K562 (cell line): ENCODE results near the gene FANCI. TPM values are rescaled to one million over a fixed set of nuclear protein-coding genes. Genes with fewer than 3 reads are reported as not detected.

ENCODE experiments used
- E2F3 ChIP-seq: fragments of 250-450 bp; sonication (Bioruptor Pico); IDR thresholded peaks from 2 replicates; pipeline ENCODE4 v1.4.0; 2020; ENCODE audit warnings: mild to moderate bottlenecking
- ESRRA ChIP-seq: fragments of 450-650 bp; IDR thresholded peaks from 2 replicates; pipeline ENCODE4 v1.6.1; 2014; ENCODE audit warnings: low read depth, mild to moderate bottlenecking, moderate library complexity, borderline replicate concordance
- GABPB1 ChIP-seq: sonication (generic); formaldehyde crosslinking; IDR thresholded peaks from 2 replicates; pipeline ENCODE4 v1.8.0; 2022; ENCODE audit warnings: mild to moderate bottlenecking, missing genetic modification reagents
- HMG20B ChIP-seq: fragments of 250-450 bp; sonication (Bioruptor Pico); IDR thresholded peaks from 2 replicates; pipeline ENCODE4 v1.5.0; 2021; ENCODE audit warnings: mild to moderate bottlenecking
- MED1 ChIP-seq: sonication (generic); formaldehyde crosslinking; IDR thresholded peaks from 2 replicates; pipeline ENCODE4 v1.8.1; 2023; ENCODE audit warnings: missing genetic modification reagents, borderline replicate concordance
- POLR2H ChIP-seq: IDR thresholded peaks from 2 replicates; pipeline ENCODE4 v1.6.1; 2016; ENCODE audit warnings: missing genetic modification characterization, low read depth, mild to moderate bottlenecking, control low read depth, missing compliant biosample characterization, moderate library complexity
- PTBP1 ChIP-seq: fragments of 200-400 bp; formaldehyde crosslinking; IDR thresholded peaks from 2 replicates; pipeline ENCODE4 v1.6.1; 2017; ENCODE audit warnings: low read depth, low read length
- RBM15 ChIP-seq: fragments of 200-400 bp; formaldehyde crosslinking; IDR thresholded peaks from 2 replicates; pipeline ENCODE4 v1.6.1; 2018; ENCODE audit warnings: mild to moderate bottlenecking, low read length, moderate library complexity; ENCODE audit not compliant: insufficient read depth
- SFPQ ChIP-seq: fragments of 200-400 bp; formaldehyde crosslinking; IDR thresholded peaks from 2 replicates; pipeline ENCODE4 v1.6.1; 2017; ENCODE audit warnings: mild to moderate bottlenecking, low read depth, low read length, moderate library complexity
- THAP7 ChIP-seq: fragments of 250-450 bp; sonication (Bioruptor Pico); IDR thresholded peaks from 2 replicates; pipeline ENCODE4 v1.5.0; 2021
- THRAP3 ChIP-seq: fragments of 450-650 bp; IDR thresholded peaks from 2 replicates; pipeline ENCODE4 v1.6.1; 2016; ENCODE audit warnings: mild to moderate bottlenecking, inconsistent platforms, borderline replicate concordance
- ZNF511 ChIP-seq: sonication (generic); formaldehyde crosslinking; IDR thresholded peaks from 2 replicates; pipeline ENCODE4 v1.8.0; 2022; ENCODE audit warnings: mild to moderate bottlenecking, missing genetic modification reagents
- polyA plus RNA-seq, 8 experiments: library from polyadenylated mRNA; depleted of rRNA in 4 of 8; stranded (reverse) in 5 of 8; unstranded in 3 of 8; fragments of >200 nt; fragmentation: Nextera tagmentation in 2 of 8; fragmentation: Illumina TruSeq in 1 of 8; extraction: Ambion mirVana in 2 of 8; extraction: Trizol in 1 of 8; gene quantifications; 2 replicates each; pipeline versions ENCODE4 v1.2.1 to v1.2.3, GENCODE V29; 2011 to 2014; ENCODE audit warnings: inconsistent platforms in 1 of 8, missing spikeins in 1 of 8
- total RNA-seq, 7 experiments: library from RNA; depleted of rRNA in 6 of 7; stranded (reverse); fragments of >200 nt in 6 of 7; fragmentation: Illumina TruSeq in 2 of 7; extraction: Trizol in 2 of 7; gene quantifications; 2 replicates each; pipeline versions ENCODE4 v1.2.1 to v1.2.3, GENCODE V29; 2011 to 2021; ENCODE audit warnings: low replicate concordance in 1 of 7
- TF ChIP-seq, protein P1 (sequence below): fragments of 450-650 bp; IDR thresholded peaks from 2 replicates; pipeline ENCODE4 v1.6.1; 2016; ENCODE audit warnings: borderline replicate concordance
- TF ChIP-seq, protein P2 (sequence below): sonication (generic); formaldehyde crosslinking; IDR thresholded peaks from 2 replicates; pipeline ENCODE4 v1.8.0; 2022; ENCODE audit warnings: mild to moderate bottlenecking, missing genetic modification reagents

FANCI gene
- total and polyA plus RNA-seq, 9 of the 15 experiments (the other 6 are each of a cell fraction or from before 2014, with no cell fraction given): 72.1 to 165 (median 131) TPM

DNA sequence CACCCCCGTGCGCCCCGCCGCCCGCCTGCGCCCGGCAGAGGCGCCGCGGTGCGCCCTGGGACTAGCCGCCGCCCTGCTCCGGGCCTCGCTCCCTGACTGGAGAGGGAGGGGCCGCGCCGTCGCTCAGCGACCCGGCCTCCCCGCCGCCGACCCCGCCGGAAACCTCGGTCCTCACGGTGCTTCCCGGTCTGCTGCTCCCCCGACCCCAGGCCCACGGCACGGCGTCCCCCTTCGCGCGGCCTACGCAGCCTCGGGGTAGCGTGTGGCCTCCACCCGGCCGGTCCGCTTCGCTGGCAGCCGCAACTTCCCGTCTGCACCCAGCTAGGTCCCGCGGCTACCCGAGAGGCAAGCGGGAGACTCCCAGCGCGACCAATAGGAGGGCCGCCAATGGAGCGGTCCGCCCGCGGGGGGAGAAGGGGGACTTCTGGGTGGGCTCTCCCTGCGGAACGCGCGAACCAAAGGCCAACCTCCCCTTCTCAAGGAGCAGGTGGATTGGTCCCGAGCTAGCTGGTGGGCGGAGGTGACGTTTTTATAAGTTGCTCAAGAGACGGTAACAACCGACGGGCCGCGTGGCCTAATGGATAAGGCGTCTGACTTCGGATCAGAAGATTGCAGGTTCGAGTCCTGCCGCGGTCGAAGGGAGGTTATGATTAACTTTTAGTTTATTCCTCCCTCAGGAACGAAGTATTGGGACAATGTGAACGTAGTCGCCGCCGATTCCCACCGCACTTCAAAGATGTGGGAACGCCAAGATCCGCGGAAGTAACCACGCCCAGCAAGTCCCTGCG is 90.9 kb downstream of the FANCI start, which contains the start of gene POLG (continued):
- TF ChIP-seq ZNF511: peak; percentile 39; the same call in 1 of the 2 replicates
- TF ChIP-seq THAP7: 0 out of 2 replicates have a peak, but pooled peaks have one; percentile 50
- no peak for TF ChIP-seq PTBP1
- TF ChIP-seq MED1 (CRISPR knock-in tag): no peak
- TF ChIP-seq ESRRA: peak; percentile 69; the same call in 1 of the 2 replicates
- TF ChIP-seq, protein P1, sequence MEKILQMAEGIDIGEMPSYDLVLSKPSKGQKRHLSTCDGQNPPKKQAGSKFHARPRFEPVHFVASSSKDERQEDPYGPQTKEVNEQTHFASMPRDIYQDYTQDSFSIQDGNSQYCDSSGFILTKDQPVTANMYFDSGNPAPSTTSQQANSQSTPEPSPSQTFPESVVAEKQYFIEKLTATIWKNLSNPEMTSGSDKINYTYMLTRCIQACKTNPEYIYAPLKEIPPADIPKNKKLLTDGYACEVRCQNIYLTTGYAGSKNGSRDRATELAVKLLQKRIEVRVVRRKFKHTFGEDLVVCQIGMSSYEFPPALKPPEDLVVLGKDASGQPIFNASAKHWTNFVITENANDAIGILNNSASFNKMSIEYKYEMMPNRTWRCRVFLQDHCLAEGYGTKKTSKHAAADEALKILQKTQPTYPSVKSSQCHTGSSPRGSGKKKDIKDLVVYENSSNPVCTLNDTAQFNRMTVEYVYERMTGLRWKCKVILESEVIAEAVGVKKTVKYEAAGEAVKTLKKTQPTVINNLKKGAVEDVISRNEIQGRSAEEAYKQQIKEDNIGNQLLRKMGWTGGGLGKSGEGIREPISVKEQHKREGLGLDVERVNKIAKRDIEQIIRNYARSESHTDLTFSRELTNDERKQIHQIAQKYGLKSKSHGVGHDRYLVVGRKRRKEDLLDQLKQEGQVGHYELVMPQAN: 0 out of 2 replicates have a peak, but pooled peaks have one; percentile 1
- peak; percentile 44 for TF ChIP-seq E2F3
- no peak for TF ChIP-seq HMG20B (CRISPR knock-in tag)
- TF ChIP-seq SFPQ: no peak
- TF ChIP-seq POLR2H (tag): peak; percentile 100
- no peak for TF ChIP-seq THRAP3
- TF ChIP-seq RBM15: no peak
- TF ChIP-seq GABPB1 (CRISPR knock-in tag): peak; percentile 83
- TF ChIP-seq, protein P2, sequence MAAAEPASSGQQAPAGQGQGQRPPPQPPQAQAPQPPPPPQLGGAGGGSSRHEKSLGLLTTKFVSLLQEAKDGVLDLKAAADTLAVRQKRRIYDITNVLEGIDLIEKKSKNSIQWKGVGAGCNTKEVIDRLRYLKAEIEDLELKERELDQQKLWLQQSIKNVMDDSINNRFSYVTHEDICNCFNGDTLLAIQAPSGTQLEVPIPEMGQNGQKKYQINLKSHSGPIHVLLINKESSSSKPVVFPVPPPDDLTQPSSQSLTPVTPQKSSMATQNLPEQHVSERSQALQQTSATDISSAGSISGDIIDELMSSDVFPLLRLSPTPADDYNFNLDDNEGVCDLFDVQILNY: no peak
